Measurements from ENCODE around the gene ZDHHC7.
A peak's percentile ranks its signal among the peaks of the same experiment; 100 is the strongest.

The ZDHHC7 gene

DNA sequence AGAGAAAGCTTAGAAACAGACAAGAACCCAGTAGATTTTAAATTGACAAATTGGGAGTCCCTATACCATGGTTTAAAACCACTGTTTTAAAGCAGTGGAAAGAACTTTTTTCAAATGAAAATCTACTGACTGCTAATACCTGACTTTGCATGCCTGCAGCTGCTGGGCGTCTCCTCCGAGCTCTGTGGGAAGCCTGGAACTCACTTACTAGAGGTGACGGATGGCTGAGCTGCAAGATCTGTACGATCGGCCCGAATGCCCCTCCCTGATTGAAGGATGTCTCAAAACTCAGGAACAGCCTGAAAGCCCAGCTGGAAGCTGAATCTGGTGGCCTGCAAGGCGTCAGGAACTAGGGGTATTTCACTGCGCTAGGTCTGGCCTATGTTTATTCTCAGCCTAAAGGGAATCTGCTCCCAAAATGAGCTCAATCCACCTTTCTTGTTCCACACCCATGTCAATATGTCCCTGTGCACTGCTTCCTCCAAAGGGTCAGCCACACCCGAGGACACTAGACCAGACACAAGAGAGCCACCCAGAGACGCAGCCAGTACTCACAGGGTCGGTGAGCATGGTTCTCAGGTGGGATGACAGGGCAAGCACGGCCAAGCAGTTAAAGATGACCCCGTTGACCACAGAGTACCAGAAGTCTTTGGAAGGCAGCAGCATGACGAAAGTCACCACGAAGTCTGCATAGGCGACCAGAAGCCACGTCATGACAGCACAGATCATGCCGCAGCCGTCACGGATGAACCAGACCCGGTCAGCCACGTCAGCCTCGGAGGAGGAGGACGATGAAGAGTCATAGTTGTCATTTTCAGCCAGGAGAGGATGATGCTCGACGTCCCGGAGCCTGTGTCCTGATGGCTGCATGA is 21.4 kb downstream of the ZDHHC7 start:
- no peak for DNase-seq

GRCh38 chr16:84988328-84989080 is 22.8 kb downstream of the ZDHHC7 start:
- DNase-seq: no peak

DNA sequence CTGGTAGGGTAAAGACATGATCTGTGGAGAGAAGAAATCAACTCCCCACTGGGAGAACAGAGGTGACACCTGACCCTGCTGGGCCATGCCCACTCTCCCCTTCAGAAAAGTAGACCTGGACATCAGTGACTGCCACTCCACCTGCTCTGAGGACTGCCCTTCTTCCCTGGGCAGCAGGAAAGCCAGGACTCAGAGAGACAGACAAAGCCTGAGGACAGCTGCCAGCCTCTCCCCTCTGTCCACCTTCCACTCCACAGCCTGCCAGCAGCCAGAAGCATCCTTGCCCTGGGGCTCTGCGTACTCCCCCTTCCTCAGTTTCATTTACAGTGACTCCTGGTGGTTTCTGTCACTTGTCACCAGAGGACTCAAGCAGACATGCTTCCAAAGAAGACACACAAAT is 24.5 kb downstream of the ZDHHC7 start:
- DNase-seq: no peak

DNA sequence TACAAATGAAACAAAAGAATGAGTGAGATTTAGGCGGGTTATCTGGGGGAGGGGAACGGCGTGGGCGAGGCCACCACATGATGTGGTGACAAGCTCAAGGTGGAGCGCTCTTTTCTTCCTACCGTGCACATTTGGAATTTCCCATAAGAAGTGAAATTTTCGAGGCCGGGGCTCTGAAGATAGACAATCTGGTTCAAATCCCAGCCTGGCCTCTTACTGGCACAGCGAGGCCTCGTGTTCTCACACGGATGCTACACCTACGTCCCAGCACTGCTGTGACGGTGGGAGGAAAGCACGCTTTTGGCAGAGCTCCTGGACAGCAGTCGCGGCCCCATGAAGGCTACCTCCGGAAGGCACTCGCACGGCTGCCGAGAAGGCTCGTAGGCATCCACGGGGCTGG is 25.2 kb downstream of the ZDHHC7 start:
- DNase-seq: no peak

DNA sequence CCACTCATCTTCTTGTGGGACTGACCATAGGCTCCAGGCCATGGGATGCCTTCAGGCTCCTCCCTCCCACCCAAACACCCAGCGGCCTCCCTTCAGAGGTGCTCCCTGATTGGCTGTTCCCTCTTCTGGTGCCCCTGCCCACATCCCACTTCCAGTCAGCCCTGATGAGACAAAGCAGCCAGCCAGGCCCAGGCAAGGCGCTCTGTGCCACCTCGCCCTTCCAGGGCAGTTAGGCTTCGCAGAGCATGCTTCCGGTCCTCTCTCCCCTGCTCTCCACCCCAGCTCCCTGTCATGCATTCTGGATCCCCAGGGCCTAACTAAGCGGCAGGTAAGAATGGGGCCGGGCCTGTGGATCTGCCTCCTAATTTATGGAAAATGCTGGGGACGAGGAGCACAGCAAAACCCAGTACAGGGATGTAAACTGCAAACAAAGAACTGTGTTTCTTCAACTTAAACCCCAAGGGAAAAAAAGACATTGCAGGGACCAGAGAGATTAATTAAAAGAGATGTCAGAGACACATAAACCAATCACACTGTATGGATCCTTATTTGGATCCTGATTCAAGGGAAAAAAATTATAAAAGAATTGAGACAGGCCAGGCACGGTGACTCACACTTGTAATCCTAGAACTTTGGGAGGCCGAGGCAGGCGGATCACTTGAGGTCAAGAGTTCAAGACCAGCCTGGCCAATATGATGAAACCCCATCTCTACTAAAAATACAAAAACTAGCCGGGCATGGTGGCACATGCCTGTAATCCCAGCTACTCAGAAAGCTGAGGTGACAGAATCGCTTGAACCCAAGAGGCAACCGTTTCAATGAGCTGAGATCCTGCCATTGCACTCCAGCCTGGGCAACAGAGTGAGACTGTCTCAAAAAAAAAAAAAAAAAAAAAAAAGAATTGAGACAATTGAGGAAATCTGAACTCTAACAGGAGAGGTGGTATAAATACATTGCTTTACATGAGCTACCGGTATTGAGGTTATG is 26.0 kb downstream of the ZDHHC7 start:
- DNase-seq: no peak

GRCh38 chr16:84982434-84982833 is 28.9 kb downstream of the ZDHHC7 start:
- peak; percentile 28 for DNase-seq

- DNase-seq: no peak
Observed at GRCh38 chr16:84979516-84979915, 31.8 kb downstream of the ZDHHC7 start.

DNA sequence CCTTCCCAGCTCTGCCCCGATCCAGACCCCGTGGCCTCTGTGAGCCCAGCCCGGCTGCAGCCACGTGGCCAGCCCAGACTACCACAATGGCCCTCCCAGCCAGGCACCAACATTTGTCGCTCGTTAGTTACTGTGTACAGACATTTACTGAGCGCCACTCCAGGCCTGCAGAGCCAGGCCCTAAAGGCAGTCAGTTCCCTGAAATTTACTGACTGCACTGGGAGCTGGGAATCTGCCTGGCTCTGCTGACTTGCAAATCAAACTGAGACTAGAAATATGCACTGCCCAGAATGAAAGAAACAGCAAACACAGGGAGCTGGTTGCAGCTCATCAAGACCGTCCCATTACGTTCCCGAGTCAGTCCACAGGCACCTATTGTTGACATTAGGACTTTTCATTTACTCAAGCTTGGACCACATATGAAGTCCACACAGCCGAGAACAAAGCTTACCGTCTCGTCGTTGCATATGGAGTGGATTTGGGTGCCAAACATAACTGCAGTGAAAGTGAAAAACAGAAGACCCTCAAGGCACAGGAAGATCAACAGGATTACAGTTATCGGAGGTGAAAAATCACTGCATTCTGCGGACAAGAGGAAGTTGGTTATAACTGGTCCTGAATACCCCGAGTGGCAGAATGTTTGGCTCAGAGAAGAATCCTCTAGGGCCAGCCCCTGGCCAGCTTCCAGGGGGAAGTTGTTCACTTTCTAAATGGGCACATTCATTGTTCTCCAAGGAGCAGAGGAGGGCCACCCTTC is 34.5 kb downstream of the ZDHHC7 start:
- no peak for DNase-seq

DNA sequence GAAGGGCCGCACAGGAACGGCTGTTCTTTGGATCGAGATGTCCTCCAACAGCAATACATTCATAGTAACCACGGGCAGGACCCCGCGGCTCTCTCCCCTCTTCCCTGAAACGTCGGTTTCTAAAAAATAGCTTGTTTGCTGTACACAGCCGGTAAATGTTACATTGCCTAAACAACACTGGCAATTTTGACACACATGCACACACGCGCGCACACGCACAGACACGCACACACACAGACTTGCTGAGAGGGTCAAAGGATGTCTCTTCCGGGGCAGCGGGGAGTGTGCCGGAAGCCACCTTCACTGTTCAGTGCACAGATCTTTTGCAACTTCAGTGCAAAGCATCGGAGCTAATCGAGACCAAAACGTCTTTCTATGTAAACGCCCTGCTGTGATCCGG is 35.8 kb downstream of the ZDHHC7 start:
- DNase-seq: no peak

GRCh38 chr16:84975066-84975465 is 36.3 kb downstream of the ZDHHC7 start:
- no peak for DNase-seq

- DNase-seq: no peak
Observed at GRCh38 chr16:84973776-84974523, 37.4 kb downstream of the ZDHHC7 start.

- DNase-seq: no peak
Observed at GRCh38 chr16:84973236-84973635, 38.1 kb downstream of the ZDHHC7 start.

DNA sequence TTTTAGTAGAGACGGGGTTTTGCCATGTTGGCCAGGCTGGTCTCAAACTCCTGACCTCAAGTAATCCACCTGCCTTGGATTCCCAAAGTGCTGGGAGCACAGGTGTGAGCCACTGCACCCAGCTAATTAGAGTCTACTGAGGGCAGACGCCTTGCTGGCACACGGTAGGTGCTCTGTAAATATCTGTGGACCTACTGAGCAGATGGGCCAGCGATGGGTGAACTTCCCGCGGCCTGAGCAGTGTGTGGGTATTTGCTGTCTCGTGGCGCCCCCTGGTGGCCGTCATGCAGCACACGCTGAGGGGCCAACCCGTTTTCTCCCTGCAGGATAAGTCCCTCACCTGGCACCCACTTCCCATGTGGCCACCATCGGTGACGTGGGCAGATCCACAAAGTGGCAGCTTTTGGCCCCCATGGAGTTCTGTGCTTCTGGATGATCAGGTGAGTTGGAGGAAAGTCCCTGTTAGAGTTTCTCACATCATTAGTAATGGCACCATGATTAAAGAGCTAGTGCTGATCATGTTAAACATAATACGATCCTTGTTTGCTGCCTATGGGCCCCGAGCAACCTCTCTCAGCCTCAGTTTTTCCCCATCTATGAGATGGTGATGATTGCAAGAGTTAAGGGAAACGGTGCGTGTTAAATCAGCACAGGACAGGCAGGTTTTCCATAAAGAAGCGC is 40.7 kb downstream of the ZDHHC7 start:
- DNase-seq: peak; percentile 87

DNA sequence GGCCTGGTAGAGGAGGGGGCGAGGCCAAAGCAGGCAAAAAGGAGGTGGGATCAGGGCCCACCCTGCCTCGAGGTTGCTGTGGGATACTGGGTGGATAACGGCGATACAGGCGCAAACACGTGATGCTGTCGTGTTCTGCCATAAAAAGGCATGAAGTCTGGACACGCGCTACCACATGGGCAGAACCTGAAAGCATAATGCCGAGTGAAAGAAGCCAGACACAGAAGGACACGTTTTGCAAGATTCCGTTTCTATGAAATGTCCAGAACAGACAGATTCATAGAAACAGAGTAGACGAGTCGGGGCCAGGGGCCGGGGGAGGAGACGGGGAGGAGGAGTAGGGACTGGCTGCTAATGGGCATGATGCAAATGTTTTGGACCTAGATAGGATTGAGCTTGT is 43.5 kb downstream of the ZDHHC7 start:
- no peak for DNase-seq

GRCh38 chr16:84965428-84966415 is 45.6 kb downstream of the ZDHHC7 start:
- DNase-seq: no peak

DNA sequence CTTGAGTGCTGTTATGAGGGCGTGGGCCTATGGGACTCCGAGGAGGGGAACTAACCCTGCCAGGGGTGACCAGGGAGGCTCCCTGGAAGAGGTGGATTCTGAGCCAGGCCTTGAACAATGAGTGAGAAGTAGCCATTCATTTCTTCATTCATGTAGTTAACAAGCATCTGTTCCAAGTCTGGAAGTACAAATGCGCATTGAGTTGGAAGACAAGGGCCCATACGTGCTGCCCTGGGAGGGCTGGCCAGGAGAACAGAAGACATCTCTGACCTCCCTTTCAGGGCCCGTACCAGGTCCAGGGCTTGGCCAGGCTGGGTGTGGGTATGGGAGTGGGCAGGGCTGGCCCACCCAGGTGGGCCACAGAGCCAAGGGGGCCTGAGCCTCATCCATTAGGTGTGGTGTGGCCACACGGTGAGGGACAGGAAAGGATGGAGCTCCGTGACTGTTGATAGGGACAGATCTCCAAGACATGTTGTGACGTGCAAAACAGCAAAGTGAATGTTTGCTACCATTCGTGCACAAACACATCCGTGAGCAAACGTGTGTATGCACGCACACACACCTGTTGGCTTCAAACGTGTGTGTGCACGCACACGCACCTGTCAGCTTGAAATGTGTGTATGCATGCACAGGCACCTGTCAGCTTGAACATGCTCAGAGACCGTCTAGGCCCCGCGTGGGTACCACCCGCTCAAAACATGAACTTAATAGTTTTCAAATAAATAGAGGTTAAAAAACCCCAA is 46.8 kb downstream of the ZDHHC7 start:
- DNase-seq: no peak

DNA sequence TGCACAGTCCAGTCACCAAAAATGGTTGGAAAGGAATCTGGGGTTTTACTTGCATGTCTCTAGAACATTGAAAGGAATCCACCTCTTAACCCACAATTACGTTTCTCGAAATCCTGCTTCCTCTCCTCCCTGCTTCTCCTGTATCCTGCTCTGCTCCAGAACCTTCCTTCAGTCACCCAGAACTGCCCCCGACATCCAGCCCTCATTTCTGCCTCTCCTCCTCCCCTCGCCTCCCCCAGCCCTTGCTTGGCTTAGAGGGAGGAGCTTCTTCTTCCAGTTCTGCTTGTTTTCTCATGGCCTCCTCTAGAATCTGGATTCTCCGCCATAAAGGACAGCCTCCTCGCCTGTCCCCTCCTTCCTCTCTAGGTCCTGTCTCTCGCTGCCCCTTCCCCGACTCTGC is 48.3 kb downstream of the ZDHHC7 start:
- no peak for DNase-seq

- DNase-seq: no peak
Observed at GRCh38 chr16:84960942-84961341, 50.4 kb downstream of the ZDHHC7 start.
